HK-2 (cell line): ENCODE measurements around the gene DAPK3.
A peak's percentile ranks its signal among the peaks of the same experiment; 100 is the strongest.
"Not testable (repeated sequence)": the region's sequence is repeated elsewhere in the genome, so short reads cannot be mapped to it uniquely, and the experiment has no call there.

Experiments used
- DNase-seq: peaks from one replicate; pipeline ENCODE4 v3.0.0-alpha.2; 2018; ENCODE audit not compliant: unreplicated experiment

DAPK3 gene

GRCh38 chr19:4005436-4005835 lies 34.5 kb upstream of the DAPK3 start:
- not testable (repeated sequence) for DNase-seq

- not testable (repeated sequence) for DNase-seq
These were observed 29.9 kb upstream of the DAPK3 start for GRCh38 chr19:4000798-4001197.

- not testable (repeated sequence) for DNase-seq
These were observed 27.9 kb upstream of the DAPK3 start for GRCh38 chr19:3998667-3999412.

- DNase-seq: no peak
These were observed 24.7 kb upstream of the DAPK3 start for GRCh38 chr19:3995607-3996006.

GRCh38 chr19:3990815-3991117 lies 19.9 kb upstream of the DAPK3 start:
- DNase-seq: no peak

GRCh38 chr19:3987619-3988371 lies 16.9 kb upstream of the DAPK3 start:
- peak; percentile 88 for DNase-seq

- no peak for DNase-seq
These were observed 15.6 kb upstream of the DAPK3 start for GRCh38 chr19:3986260-3987041.

GRCh38 chr19:3985643-3986259 lies 14.9 kb upstream of the DAPK3 start:
- no peak for DNase-seq

GRCh38 chr19:3984908-3985642 lies 14.2 kb upstream of the DAPK3 start, which contains the start of gene EEF2:
Gene EEF2 (minus strand): TSS chr19:3985463. CDS start chr19:3985380, 83 bp downstream.
- peak; percentile 88 for DNase-seq

GRCh38 chr19:3984584-3984907 lies 13.6 kb upstream of the DAPK3 start:
- no peak for DNase-seq

- DNase-seq: peak; percentile 77
These were observed 13.2 kb upstream of the DAPK3 start for GRCh38 chr19:3983936-3984583.

- DNase-seq: no peak
These were observed 12.6 kb upstream of the DAPK3 start for GRCh38 chr19:3983542-3983914.

- peak; percentile 78 for DNase-seq
These were observed 12.0 kb upstream of the DAPK3 start for GRCh38 chr19:3982701-3983541.

GRCh38 chr19:3981736-3982681 lies 11.1 kb upstream of the DAPK3 start:
- DNase-seq: no peak

- DNase-seq: no peak
These were observed 10.5 kb upstream of the DAPK3 start for GRCh38 chr19:3981373-3981735.

GRCh38 chr19:3980353-3981251 lies 9.7 kb upstream of the DAPK3 start:
- no peak for DNase-seq

- DNase-seq: no peak
These were observed 8.9 kb upstream of the DAPK3 start for GRCh38 chr19:3979674-3980352.
